ENCODE measurements around the gene GRIK3.

- TF ChIP-seq CTBP1 (IDR thresholded peaks at IDR 0.05; ENCODE audit: borderline replicate concordance) (no peak), BHLHE40 (IDR thresholded peaks at IDR 0.05; ENCODE audit: borderline replicate concordance) (no peak)
These were observed 170.0 kb downstream of the GRIK3 start for GRCh38 chr1:36864182-36864822.

Measured in HEK293T (cell line).